ENCODE measurements around the gene CDC73.
"Not testable (repeated sequence)": the region's sequence is repeated elsewhere in the genome, so short reads cannot be mapped to it uniquely, and the experiment has no call there.

The CDC73 gene

DNA sequence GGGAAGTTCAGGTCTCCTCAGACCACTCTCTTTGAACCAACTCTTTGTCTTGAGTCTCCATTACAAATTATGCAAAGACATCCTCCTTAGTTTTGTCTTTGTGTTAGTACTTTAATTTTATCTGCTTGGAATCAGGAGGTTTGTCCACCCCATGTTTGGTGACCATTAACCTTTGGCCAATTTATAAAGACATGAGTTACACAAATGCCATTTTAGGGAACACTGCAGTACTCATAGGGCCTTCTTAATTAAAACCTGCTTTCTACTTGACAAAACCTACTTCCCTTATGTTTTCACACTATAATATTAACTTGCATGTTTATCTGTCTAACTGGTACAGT is 7.9 kb upstream of the CDC73 start:
- in situ Hi-C loops (cut with MboI; ENCODE audit: low sequenced_read_pairs) = no loop called here

- in situ Hi-C loops (cut with MboI; ENCODE audit: low sequenced_read_pairs) = no loop called here
Measured at GRCh38 chr1:193114485-193115095, 7.2 kb upstream of the CDC73 start.

GRCh38 chr1:193115629-193116227 is 6.1 kb upstream of the CDC73 start:
- in situ Hi-C loops (cut with MboI; ENCODE audit: low sequenced_read_pairs) = no loop called here

DNA sequence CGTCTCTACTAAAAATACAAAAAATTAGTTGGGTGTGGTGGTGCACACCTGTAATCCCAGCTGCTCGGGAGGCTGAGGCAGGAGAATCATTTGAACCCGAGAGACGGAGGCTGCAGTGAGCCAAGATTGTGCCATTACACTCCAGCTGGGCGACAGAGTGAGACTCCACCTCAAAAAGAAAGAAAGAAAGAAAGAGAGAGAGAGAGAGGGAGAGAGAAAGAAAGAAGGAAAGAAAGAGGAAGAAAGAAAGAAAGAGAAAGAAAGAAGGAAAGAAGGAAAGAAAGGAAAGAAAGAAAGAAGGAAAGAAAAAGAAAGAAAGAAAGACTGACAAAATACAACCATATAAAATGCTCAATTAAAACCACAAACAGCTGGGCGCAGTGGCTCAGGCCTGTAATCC is 4.7 kb upstream of the CDC73 start:
- in situ Hi-C loops (cut with MboI; ENCODE audit: low sequenced_read_pairs) = not testable (repeated sequence)

GRCh38 chr1:193118194-193118593 is 3.6 kb upstream of the CDC73 start:
- in situ Hi-C loops (cut with MboI; ENCODE audit: low sequenced_read_pairs) = no loop called here

- in situ Hi-C loops (cut with MboI; ENCODE audit: low sequenced_read_pairs) = no loop called here
Measured at GRCh38 chr1:193118803-193119730, 2.8 kb upstream of the CDC73 start.

DNA sequence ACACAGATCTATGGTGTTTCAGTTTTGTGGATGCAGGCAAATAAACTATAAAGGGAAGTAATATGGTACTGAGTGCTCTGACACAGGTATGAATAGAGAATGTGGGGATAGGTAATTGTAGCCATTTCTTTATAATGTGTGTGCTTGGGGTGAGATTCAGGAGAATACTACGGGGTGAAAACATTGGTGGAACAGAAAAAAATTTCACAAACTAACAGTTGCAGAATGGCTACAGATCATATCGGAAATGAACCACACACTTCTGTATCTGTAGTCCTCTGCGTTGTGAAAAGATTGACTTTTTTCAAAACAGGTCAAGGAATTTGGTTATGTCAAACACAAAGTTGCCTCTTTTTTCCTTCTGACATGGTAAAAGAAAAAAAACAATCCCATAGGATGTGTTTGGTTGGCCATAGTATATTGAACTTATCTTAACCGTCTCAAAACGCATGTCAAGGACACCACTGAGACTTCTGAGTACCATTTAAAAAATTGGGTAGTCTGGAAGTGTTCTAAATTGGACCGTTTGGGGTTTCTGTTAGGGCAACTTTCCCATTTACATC is 1.1 kb upstream of the CDC73 start:
- in situ Hi-C loops (cut with MboI; ENCODE audit: low sequenced_read_pairs) = no loop called here

GRCh38 chr1:193123751-193124150 is 1.9 kb downstream of the CDC73 start:
- in situ Hi-C loops (cut with MboI; ENCODE audit: low sequenced_read_pairs) = no loop called here

GRCh38 chr1:193125369-193125768 is 3.5 kb downstream of the CDC73 start:
- in situ Hi-C loops (cut with MboI; ENCODE audit: low sequenced_read_pairs) = no loop called here

GRCh38 chr1:193131266-193131860 is 9.5 kb downstream of the CDC73 start:
- in situ Hi-C loops (cut with MboI; ENCODE audit: low sequenced_read_pairs) = no loop called here

- in situ Hi-C loops (cut with MboI; ENCODE audit: low sequenced_read_pairs) = no loop called here
Measured at GRCh38 chr1:193140254-193140653, 18.4 kb downstream of the CDC73 start.

GRCh38 chr1:193141804-193142203 is 20.0 kb downstream of the CDC73 start:
- in situ Hi-C loops (cut with MboI; ENCODE audit: low sequenced_read_pairs) = no loop called here

GRCh38 chr1:193142409-193142808 is 20.6 kb downstream of the CDC73 start:
- in situ Hi-C loops (cut with MboI; ENCODE audit: low sequenced_read_pairs) = no loop called here

- in situ Hi-C loops (cut with MboI; ENCODE audit: low sequenced_read_pairs) = no loop called here
Measured at GRCh38 chr1:193143285-193143684, 21.5 kb downstream of the CDC73 start.

- in situ Hi-C loops (cut with MboI; ENCODE audit: low sequenced_read_pairs) = no loop called here
Measured at GRCh38 chr1:193144361-193144938, 22.6 kb downstream of the CDC73 start.

GRCh38 chr1:193144999-193145398 is 23.2 kb downstream of the CDC73 start:
- in situ Hi-C loops (cut with MboI; ENCODE audit: low sequenced_read_pairs) = no loop called here

- in situ Hi-C loops (cut with MboI; ENCODE audit: low sequenced_read_pairs) = no loop called here
Measured at GRCh38 chr1:193156117-193156821, 34.4 kb downstream of the CDC73 start.

DNA sequence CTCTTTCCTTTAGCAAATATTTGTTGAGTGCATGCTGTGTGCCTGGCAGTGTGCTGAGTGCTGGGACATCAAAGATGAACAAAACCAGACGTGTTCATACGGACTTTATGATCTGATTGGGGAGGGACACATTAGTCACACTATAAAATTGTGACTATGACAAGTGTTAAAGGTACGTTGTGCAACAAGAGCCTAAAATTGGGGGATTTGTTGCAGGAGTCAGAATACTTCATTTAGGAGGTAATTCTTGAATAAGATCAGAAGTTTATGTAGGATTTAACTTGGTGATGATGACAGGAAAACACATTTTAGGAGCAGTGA is 35.0 kb downstream of the CDC73 start:
- in situ Hi-C loops (cut with MboI; ENCODE audit: low sequenced_read_pairs) = no loop called here

DNA sequence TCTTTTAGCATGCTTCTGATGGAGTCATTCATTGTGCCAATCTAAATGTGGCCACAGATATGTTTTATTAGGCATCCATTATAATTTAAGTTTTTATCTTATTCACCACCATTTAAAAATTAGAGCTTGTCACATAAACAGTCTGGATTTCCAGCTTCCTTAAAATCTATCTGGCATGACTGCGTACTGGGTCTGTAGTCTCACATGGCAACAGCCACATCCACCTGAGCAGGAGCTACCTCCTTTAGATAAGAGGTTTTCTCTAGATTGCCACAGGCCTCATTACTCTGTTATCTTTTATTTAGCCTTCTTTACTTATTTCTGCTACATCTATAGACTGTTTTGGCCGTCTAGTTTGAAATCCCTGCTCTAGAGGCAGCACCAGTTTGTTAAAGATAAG is 35.5 kb downstream of the CDC73 start:
- in situ Hi-C loops (cut with MboI; ENCODE audit: low sequenced_read_pairs) = no loop called here

- in situ Hi-C loops (cut with MboI; ENCODE audit: low sequenced_read_pairs) = no loop called here
Measured at GRCh38 chr1:193176113-193176512, 54.3 kb downstream of the CDC73 start.

DNA sequence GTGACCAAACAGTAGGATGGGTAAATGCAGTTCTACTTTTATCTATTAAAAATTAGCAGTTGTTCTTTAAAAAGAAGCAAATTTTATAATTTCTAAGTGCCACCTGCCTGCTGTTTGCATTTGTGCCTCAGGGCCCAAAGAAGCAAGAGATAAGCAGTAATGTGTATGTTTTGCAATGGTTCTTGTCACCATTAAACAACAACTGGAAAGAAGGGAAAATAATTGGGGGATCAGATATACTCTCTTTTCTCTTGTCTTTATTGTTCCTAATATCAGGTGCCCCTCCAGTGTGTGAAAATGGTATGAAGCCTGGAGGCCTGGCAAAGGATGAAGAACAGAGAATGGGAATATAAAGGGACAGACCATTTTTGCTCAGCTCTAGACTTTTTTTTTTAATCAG is 55.0 kb downstream of the CDC73 start:
- in situ Hi-C loops (cut with MboI; ENCODE audit: low sequenced_read_pairs) = no loop called here
